ENCODE measurements around the gene FNTB. TPM values are rescaled to one million over a fixed set of nuclear protein-coding genes. Genes with fewer than 3 reads are reported as not detected.

FNTB gene
- total RNA-seq, 1 experiment from 2014 or later: 5.1 TPM

GRCh38 chr14:65052832-65053231 is 66.1 kb downstream of the FNTB start:
- no peaks in the 10 kb centered on the region for H3K36me3 ChIP-seq
- no peak overlapping the region for H3K4me3 ChIP-seq
- DNase-seq: no peak
- H3K9me3 ChIP-seq: no peaks in the 10 kb centered on the region
- no peaks in the 10 kb centered on the region for H3K27me3 ChIP-seq

- Histone ChIP-seq H3K4me3 (no peak overlapping the region), H3K27me3 (no peaks in the 10 kb centered on the region), H3K36me3 (no peaks in the 10 kb centered on the region), H3K9me3 (no peaks in the 10 kb centered on the region)
- DNase-seq: no peak
These were observed 66.8 kb downstream of the FNTB start for GRCh38 chr14:65053466-65053865.

GRCh38 chr14:65054471-65055085 is 67.9 kb downstream of the FNTB start:
- no peak for DNase-seq
- Histone ChIP-seq H3K4me3 (no peak overlapping the region), H3K9me3 (no peaks in the 10 kb centered on the region), H3K27me3 (no peaks in the 10 kb centered on the region), H3K36me3 (no peaks in the 10 kb centered on the region)

GRCh38 chr14:65057695-65058094 is 71.0 kb downstream of the FNTB start:
- Histone ChIP-seq H3K4me3 (no peak overlapping the region), H3K9me3 (no peaks in the 10 kb centered on the region), H3K27me3 (no peaks in the 10 kb centered on the region), H3K36me3 (no peaks in the 10 kb centered on the region; the same call in 1 of the 2 replicates)
- DNase-seq: no peak

- Histone ChIP-seq H3K4me3 (no peak overlapping the region), H3K27me3 (no peaks in the 10 kb centered on the region), H3K9me3 (no peaks in the 10 kb centered on the region), H3K36me3 (no peaks in the 10 kb centered on the region; the same call in 1 of the 2 replicates)
- no peak for DNase-seq
These were observed 75.7 kb downstream of the FNTB start for GRCh38 chr14:65062096-65063075.

GRCh38 chr14:65065719-65066118 is 79.0 kb downstream of the FNTB start:
- Histone ChIP-seq H3K36me3 (no peaks in the 10 kb centered on the region; the same call in 1 of the 2 replicates), H3K4me3 (no peak overlapping the region), H3K27me3 (no peaks in the 10 kb centered on the region), H3K9me3 (no peaks in the 10 kb centered on the region)
- no peak for DNase-seq

GRCh38 chr14:65069874-65070413 is 83.2 kb downstream of the FNTB start:
- Histone ChIP-seq H3K4me3 (no peak overlapping the region), H3K36me3 (no peaks in the 10 kb centered on the region), H3K27me3 (no peaks in the 10 kb centered on the region), H3K9me3 (no peaks in the 10 kb centered on the region)
- no peak for DNase-seq

- DNase-seq: no peak
- H3K36me3 ChIP-seq: no peaks in the 10 kb centered on the region
- H3K9me3 ChIP-seq: no peaks in the 10 kb centered on the region
- H3K4me3 ChIP-seq: no peak overlapping the region
- H3K27me3 ChIP-seq: no peaks in the 10 kb centered on the region
These were observed 83.8 kb downstream of the FNTB start for GRCh38 chr14:65070471-65070976.

- no peaks in the 10 kb centered on the region for H3K9me3 ChIP-seq
- H3K4me3 ChIP-seq: no peak overlapping the region
- no peak for DNase-seq
- H3K36me3 ChIP-seq: no peaks in the 10 kb centered on the region
- H3K27me3 ChIP-seq: no peaks in the 10 kb centered on the region
These were observed 84.8 kb downstream of the FNTB start for GRCh38 chr14:65071544-65071943.

- Histone ChIP-seq H3K27me3 (no peaks in the 10 kb centered on the region), H3K9me3 (no peaks in the 10 kb centered on the region), H3K36me3 (no peaks in the 10 kb centered on the region), H3K4me3 (no peak overlapping the region)
- DNase-seq: no peak
These were observed 85.6 kb downstream of the FNTB start for GRCh38 chr14:65072256-65072655.

- Histone ChIP-seq H3K36me3 (peaks cover 4% of the 10 kb centered on the region; the same call in 1 of the 2 replicates), H3K27me3 (no peaks in the 10 kb centered on the region), H3K9me3 (no peaks in the 10 kb centered on the region), H3K4me3 (no peak overlapping the region)
- DNase-seq: no peak
These were observed 86.2 kb downstream of the FNTB start for GRCh38 chr14:65072937-65073336.

GRCh38 chr14:65073605-65074201 is 87.0 kb downstream of the FNTB start:
- Histone ChIP-seq H3K36me3 (peaks cover 5% of the 10 kb centered on the region), H3K9me3 (no peaks in the 10 kb centered on the region), H3K4me3 (no peak overlapping the region), H3K27me3 (no peaks in the 10 kb centered on the region)
- no peak for DNase-seq

GRCh38 chr14:65074449-65075150 is 87.9 kb downstream of the FNTB start:
- Histone ChIP-seq H3K27me3 (no peaks in the 10 kb centered on the region), H3K36me3 (peaks cover 7% of the 10 kb centered on the region), H3K4me3 (no peak overlapping the region), H3K9me3 (no peaks in the 10 kb centered on the region)
- no peak for DNase-seq

GRCh38 chr14:65075628-65076325 is 89.1 kb downstream of the FNTB start:
- no peaks in the 10 kb centered on the region for H3K9me3 ChIP-seq
- no peak overlapping the region for H3K4me3 ChIP-seq
- no peak for DNase-seq
- H3K36me3 ChIP-seq: peaks cover 7% of the 10 kb centered on the region
- no peaks in the 10 kb centered on the region for H3K27me3 ChIP-seq

- DNase-seq: no peak
- Histone ChIP-seq H3K36me3 (peaks cover 14% of the 10 kb centered on the region), H3K27me3 (no peaks in the 10 kb centered on the region), H3K9me3 (no peaks in the 10 kb centered on the region), H3K4me3 (no peak overlapping the region)
These were observed 90.6 kb downstream of the FNTB start for GRCh38 chr14:65077318-65077717.

- Histone ChIP-seq H3K27me3 (no peaks in the 10 kb centered on the region), H3K4me3 (no peak overlapping the region), H3K9me3 (no peaks in the 10 kb centered on the region), H3K36me3 (peaks cover 14% of the 10 kb centered on the region)
- DNase-seq: no peak
These were observed 92.5 kb downstream of the FNTB start for GRCh38 chr14:65079201-65079600.

Measured in MG63 (cell line).